ENCODE results near the gene TNS3.

GRCh38 chr7:47366960-47367359 is 215.0 kb downstream of the TNS3 start:
- TF ChIP-seq CTCF (IDR thresholded peaks at IDR 0.05) (no peak), EP300 (IDR thresholded peaks at IDR 0.05) (no peak), POLR2A (IDR thresholded peaks at IDR 0.05) (no peak), POLR2AphosphoS5 (IDR thresholded peaks at IDR 0.05) (no peak)
